Astrocyte of the cerebellum (primary cell): Measurements from ENCODE around the gene CEP72.

Source experiments
- DNase-seq: peaks from one replicate; pipeline ENCODE4 v3.0.0-alpha.2; 2011; ENCODE audit warnings: low read depth
- H3K4me3 ChIP-seq: 2 replicates; pipeline ENCODE4 v1.5.1; 2011; ENCODE audit warnings: mild to moderate bottlenecking, low read depth, low read length, moderate library complexity
- CTCF ChIP-seq: IDR thresholded peaks from 2 replicates; pipeline ENCODE4 v1.5.1; 2012; ENCODE audit warnings: low read length, low read depth, moderate library complexity, mild to moderate bottlenecking; ENCODE audit errors: missing control alignments
- in situ Hi-C: cut with HindIII; loops from 2 replicates; pipeline ENCODE4 v1.10.0; 2017; ENCODE audit warnings: low sequenced_read_pairs

Gene CEP72

GRCh38 chr5:661891-662750, 50.0 kb downstream of the CEP72 start:
- DNase-seq, result no peak
- in situ Hi-C loops, result no loop called here
- H3K4me3 ChIP-seq, result no peak overlapping the region
- TF ChIP-seq CTCF, result no peak

DNA sequence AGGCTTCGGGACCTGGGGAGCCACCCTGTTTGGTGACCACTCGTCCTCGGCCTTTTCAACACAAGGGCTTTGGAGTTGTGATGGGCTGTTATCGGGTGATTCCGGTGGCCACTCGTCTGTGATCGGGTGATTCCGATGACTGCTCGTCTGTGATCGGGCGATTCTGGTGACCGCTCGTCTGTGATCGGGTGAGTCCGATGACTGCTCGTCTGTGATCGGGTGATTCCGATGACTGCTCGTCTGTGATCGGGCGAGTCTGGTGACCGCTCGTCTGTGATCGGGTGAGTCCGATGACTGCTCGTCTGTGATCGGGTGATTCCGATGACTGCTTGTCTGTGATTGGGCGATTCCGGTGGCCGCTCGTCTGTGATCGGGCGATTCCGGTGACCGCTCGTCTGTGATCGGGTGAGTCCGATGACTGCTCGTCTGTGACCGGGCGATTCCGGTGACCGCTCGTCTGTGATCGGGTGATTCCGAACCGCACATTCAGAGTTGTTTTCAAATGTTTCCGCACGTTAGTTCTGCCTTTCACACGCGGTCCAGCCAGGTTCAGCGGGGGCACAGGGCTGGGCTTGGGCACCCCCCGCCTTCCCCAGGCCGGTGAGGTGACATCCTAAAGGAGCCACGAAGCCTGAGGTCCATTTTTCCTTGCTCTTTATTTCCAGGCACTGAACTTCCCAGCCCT, 50.8 kb downstream of the CEP72 start:
- no peak overlapping the region for H3K4me3 ChIP-seq
- in situ Hi-C loops, result no loop called here
- no peak for DNase-seq
- TF ChIP-seq CTCF, result no peak

DNA sequence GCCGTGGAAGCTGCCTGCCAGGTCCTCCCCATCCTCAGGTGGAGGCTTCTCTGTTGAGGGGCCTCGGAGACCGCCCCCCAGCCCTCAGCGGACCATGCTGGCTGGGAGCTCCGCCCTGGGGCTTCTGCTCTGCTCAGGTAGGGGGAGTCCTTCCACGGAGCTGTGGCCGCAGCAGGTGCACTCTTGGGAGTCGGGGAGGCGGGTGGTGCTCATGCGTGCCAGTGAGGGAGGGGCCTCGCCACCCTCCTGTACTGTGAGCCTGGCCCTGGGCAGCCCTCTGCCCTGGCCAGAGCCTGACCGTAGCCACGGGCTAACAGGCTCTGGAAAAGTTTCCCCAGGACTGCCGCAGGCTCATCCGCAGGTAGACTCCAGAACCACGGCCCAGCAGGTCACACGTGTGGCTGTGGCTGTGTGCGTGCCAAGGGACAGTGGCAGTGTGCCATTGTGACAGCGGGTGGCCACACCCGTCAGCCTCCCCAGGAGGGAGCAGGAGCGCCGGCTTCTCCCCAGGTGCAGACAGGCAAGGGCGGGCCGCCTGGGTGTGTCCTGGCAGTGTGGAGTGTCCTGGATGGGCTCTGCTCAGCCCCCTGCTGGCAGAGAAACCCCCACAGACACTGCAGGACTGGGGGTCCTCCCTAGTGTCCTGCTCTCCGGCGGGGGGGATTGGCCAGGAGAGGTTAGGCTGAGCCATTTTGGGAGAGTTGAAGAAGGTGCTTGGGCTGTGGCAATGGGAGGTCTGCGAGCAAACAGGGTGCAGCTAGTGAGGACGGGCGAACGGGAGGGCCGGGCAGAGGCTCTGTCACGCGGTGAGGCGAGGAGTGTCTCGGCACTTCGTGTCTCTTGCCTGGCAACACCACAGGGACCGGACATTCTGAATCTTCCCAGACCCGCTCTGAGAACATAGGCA, 51.5 kb downstream of the CEP72 start:
- H3K4me3 ChIP-seq, result no peak overlapping the region
- no peak for DNase-seq
- no peak for TF ChIP-seq CTCF
- in situ Hi-C loops, result no loop called here

GRCh38 chr5:664343-664993, 52.3 kb downstream of the CEP72 start:
- no peak for TF ChIP-seq CTCF
- in situ Hi-C loops, result no loop called here
- H3K4me3 ChIP-seq, result no peak overlapping the region
- no peak for DNase-seq

DNA sequence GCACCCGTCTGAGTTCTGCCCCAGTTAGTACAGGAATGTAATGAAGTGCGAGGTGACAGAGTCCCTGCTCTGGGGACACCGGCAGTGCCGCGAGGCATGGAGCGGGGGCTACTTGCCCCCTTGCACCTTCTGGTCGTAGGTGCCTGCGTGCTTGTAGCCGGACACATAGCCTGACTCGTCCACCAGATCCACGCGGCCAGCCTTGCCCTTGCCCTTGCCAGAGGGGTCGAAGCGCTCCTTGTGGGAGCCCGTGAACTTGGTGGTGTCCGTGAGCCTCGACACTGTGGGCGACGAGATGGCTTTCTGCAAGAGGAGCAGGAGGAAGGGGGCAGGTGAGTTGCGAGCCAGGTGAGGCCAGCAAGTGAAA, 52.8 kb downstream of the CEP72 start:
- H3K4me3 ChIP-seq, result no peak overlapping the region
- no peak for DNase-seq
- in situ Hi-C loops, result no loop called here
- TF ChIP-seq CTCF, result no peak

DNA sequence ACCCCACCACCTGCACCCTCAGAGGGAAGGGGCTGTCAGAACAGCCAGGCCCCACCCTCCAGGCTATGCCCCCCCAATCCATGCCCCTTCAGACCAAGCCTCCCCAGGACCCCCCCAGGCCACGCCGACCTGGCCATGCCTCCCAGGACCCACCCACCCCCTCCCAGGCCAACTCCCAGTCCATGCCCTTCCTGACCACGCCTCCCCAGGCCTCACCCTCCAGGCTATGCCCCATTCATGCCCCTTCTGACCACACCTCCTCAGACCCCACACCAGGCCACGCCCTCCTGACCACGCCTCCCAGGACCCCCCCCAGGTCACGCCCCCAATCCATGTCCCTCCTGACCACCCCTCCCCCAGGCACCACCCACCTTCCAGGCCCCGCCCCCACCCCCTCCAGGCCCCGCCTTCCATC, 53.4 kb downstream of the CEP72 start:
- no peak for DNase-seq
- in situ Hi-C loops, result no loop called here
- no peak for TF ChIP-seq CTCF
- H3K4me3 ChIP-seq, result no peak overlapping the region
